ENCODE data around the gene HEMK1. TPM values are rescaled to one million over a fixed set of nuclear protein-coding genes. Genes with fewer than 3 reads are reported as not detected.

The HEMK1 gene
- polyA plus RNA-seq, 5 donors: 20.9 to 29.4 (median 23.5) TPM

DNA sequence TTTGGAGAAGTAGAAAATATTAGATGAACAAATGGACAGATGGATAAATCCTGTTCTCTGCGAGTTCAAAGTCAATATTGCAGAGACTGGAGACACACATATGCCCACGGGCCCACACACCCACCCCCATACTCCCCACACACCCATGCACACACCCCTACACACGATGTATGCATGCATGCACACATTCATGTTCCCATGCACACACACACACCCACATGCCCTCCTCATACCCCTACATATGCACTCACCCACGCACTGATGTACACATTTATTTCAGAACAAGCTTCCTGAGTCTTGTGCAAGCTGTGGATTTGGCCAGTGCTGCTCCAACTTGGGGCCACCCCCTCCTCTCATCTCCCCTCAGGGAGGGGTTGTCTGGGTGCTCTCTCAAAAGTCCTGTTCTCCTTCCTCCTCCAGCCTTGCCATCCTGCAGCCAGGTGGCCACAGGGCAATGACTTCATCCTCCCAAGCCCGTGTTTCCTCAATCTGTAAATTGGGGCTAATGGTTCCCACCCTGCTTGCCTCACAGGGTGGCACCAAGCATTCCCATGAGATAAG lies 64.0 kb downstream of the HEMK1 start:
- DNase-seq: no peak

DNA sequence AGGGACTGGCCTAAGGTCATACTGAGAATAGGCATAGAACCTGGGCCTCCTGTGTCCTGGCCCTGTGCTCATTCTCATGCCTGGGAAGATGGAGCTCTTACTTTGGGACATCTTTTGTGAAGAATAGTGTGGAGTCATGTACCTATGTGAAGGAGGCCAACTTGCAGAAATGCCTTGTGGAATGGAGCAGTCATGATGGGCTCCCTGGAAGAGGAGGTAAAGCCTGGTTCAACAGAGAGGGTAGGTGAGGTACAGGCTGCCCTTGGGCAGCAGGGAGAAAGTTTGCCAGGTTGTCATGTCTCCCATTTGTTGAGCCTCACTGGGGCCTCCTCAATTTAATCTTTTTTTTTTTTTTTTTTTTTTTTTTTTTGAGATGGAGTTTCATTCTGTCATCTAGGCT lies 65.7 kb downstream of the HEMK1 start:
- DNase-seq: no peak

DNA sequence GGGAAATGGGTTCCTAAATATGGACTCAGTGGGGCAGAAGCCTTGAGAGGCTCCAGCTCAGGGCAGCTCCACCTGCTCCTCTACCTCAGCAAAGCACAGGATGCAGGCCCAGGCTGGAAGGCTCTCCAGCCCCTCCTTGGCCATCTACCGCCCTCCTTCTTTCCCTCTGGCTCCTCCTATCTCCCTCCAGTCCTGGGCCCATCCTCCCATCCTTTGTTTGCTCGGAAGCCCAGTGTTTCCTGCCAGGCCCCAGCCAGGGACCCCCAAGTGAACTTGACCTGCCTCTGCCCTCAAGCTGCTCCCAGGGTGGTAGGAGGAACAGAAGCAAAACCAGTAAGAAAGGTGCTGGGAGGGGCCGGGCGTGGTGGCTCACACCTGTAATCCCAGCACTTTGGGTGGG lies 67.7 kb downstream of the HEMK1 start:
- DNase-seq: no peak

DNA sequence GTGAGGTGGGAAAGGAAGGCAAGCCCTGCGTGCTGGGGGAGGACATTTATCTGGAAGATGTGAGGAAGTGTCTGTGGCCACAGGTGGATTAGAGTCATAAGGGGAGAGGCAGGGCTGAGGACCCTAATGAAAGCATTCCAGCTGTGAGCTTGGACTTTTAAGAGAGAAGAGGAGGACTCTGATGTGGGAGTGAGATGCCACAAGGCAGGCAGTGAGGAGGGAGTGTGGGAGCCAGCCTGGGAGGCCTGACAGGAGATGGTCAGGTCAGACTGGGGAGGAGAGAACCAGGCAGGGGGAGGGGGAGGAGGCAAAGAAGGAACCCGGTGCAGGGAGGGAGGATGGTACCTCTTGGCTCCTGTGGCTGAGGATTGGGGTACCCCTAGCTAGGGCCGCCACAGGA lies 68.6 kb downstream of the HEMK1 start:
- no peak for DNase-seq

DNA sequence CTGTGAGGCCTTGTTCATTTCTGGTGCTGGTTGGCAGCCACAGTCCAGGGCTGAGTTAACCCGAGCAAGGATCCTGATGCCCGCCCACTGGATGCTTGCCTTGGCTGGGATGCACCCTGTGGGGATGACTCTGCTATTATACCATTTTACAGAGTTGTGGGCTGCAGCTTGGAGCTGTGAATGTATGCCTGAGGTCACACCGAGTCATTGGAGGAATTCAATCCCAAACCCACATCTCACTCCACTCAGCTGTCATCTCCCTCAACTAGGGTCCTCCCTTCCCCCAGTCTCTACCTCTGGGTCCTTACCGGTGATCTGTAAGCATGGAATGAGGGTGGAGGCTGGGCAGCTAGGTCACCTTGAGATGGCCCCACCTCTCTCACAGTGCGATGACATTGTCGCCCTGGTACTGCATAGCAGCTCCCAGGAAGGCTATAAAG lies 69.8 kb downstream of the HEMK1 start:
- DNase-seq: no peak

DNA sequence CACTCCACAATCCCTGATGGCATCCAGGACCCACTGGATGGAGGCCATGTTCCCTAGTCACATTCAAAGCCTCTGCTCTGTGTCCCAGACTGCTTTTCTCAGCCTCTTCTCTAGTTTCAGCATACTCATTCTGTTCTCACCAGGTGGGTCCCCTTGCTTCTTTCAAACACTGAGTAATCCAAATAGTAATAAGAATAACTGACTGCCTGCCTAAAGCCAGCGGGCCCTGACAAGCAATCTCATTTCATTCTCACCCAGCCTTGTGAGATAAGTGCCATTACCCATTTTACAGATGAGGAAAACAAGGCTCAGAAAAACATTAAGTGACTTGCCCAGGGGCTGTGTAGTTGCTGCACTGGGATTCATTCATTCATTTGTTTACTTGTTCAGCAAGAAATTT lies 73.1 kb downstream of the HEMK1 start:
- DNase-seq: no peak

DNA sequence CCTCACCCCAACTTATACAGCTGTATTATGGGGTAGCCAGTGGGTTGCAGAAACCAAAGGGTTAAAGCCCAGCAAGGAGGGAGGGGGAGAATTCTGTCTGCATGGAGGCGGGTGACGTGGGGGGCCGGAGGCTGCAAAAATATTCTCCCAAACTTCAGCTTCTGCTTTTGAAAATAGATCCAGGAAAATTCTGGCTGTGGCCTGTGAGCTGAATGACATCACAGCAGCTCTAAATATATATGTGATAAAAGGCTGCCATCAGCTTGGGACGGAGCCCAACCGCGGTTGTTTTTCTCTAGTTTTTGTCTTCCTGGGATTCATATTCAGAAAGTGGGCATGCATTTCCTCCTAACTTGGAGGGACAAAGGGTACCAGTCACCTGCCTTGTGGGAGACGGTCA lies 75.2 kb downstream of the HEMK1 start:
- peak; percentile 52 to 66 for DNase-seq

DNA sequence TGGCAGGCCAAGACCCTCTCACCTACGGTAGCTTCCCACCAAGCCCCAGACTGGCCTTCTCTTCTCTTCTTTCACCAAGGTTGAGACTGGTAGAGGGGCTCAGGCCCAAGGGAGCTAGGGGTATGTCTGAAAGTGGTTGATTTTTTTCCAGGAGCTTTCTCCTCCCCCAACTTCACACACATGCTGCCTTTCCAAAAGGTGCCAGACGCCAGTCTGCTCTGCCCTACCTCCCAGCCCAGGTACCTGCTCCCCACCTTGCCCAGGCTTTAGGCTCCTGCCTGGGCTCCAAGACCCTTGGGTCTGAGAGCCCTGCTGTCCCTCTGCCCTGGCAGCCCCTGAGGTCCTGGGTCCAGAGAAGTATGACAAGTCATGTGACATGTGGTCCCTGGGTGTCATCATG lies 76.1 kb downstream of the HEMK1 start:
- no peak for DNase-seq

Other genes starting within 250 kb of the HEMK1 start
- 100 to 1,000 TPM in 1 of 5 donors, 10 to 100 TPM in 4; 67.8 to 113 (median 77.3) TPM for gene HYAL2, start 246.8 kb upstream of the HEMK1 start, polyA plus RNA-seq (ENCODE audit: insufficient read depth in 1 of 5, insufficient read length in 5 of 5, low replicate concordance in 1 of 5)
- gene TUSC2, start 241.3 kb upstream of the HEMK1 start, polyA plus RNA-seq (ENCODE audit: insufficient read depth in 1 of 5, insufficient read length in 5 of 5, low replicate concordance in 1 of 5): 10 to 100 TPM; 18.4 to 26.2 (median 18.9) TPM
- 10 to 100 TPM; 24.1 to 34.2 (median 27.9) TPM for gene RASSF1, start 228.7 kb upstream of the HEMK1 start, polyA plus RNA-seq (ENCODE audit: insufficient read depth in 1 of 5, insufficient read length in 5 of 5, low replicate concordance in 1 of 5)
- gene ZMYND10, start 223.8 kb upstream of the HEMK1 start, polyA plus RNA-seq (ENCODE audit: insufficient read depth in 1 of 5, insufficient read length in 5 of 5, low replicate concordance in 1 of 5): 10 to 100 TPM in 4 of 5 donors, 1 to 10 TPM in 1; 4.7 to 32.7 (median 20.9) TPM
- 10 to 100 TPM; 27.5 to 36.0 (median 30.8) TPM for gene NPRL2, start 218.7 kb upstream of the HEMK1 start, polyA plus RNA-seq (ENCODE audit: insufficient read depth in 1 of 5, insufficient read length in 5 of 5, low replicate concordance in 1 of 5)
- gene CYB561D2, start 218.7 kb upstream of the HEMK1 start, polyA plus RNA-seq (ENCODE audit: insufficient read depth in 1 of 5, insufficient read length in 5 of 5, low replicate concordance in 1 of 5): 10 to 100 TPM in 2 of 5 donors, 1 to 10 TPM in 3; 7.8 to 12.1 (median 9.5) TPM
- gene TMEM115, start 210.0 kb upstream of the HEMK1 start, polyA plus RNA-seq (ENCODE audit: insufficient read depth in 1 of 5, insufficient read length in 5 of 5, low replicate concordance in 1 of 5): 10 to 100 TPM; 22.2 to 38.0 (median 27.5) TPM
- 10 to 100 TPM; 11.3 to 33.6 (median 27.5) TPM for gene CACNA2D2, start 65.9 kb upstream of the HEMK1 start, polyA plus RNA-seq (ENCODE audit: insufficient read depth in 1 of 5, insufficient read length in 5 of 5, low replicate concordance in 1 of 5)
- 10 to 100 TPM; 16.5 to 23.6 (median 22.8) TPM for gene C3orf18, start 1.8 kb upstream of the HEMK1 start, polyA plus RNA-seq (ENCODE audit: insufficient read depth in 1 of 5, insufficient read length in 5 of 5, low replicate concordance in 1 of 5)
- 10 to 100 TPM; 19.0 to 29.1 (median 22.8) TPM for gene CISH, start 42.3 kb downstream of the HEMK1 start, polyA plus RNA-seq (ENCODE audit: insufficient read depth in 1 of 5, insufficient read length in 5 of 5, low replicate concordance in 1 of 5)
- 10 to 100 TPM; 32.4 to 42.9 (median 34.7) TPM for gene MAPKAPK3, start 47.6 kb downstream of the HEMK1 start, polyA plus RNA-seq (ENCODE audit: insufficient read depth in 1 of 5, insufficient read length in 5 of 5, low replicate concordance in 1 of 5)
- gene DOCK3, start 105.4 kb downstream of the HEMK1 start, polyA plus RNA-seq (ENCODE audit: insufficient read depth in 1 of 5, insufficient read length in 5 of 5, low replicate concordance in 1 of 5): 1 to 10 TPM; 1.2 to 2.5 (median 2.4) TPM

All from right lung (tissue), 5 donors.